Neural progenitor cell (in vitro differentiated cells): ENCODE data around the gene FIBP.

Experiments
- EZH2 ChIP-seq: fragments of 200-600 bp; sonication (generic); IDR thresholded peaks from 2 replicates; pipeline ENCODE4 v1.6.1; 2017; ENCODE audit warnings: antibody characterized with exemption, mild to moderate bottlenecking, moderate library complexity
- TF ChIP-seq, protein P1 (sequence below): fragments of 200-600 bp; sonication (generic); IDR thresholded peaks from 2 replicates; pipeline ENCODE4 v1.5.1; 2017; ENCODE audit warnings: antibody characterized with exemption, mild to moderate bottlenecking

DNA sequence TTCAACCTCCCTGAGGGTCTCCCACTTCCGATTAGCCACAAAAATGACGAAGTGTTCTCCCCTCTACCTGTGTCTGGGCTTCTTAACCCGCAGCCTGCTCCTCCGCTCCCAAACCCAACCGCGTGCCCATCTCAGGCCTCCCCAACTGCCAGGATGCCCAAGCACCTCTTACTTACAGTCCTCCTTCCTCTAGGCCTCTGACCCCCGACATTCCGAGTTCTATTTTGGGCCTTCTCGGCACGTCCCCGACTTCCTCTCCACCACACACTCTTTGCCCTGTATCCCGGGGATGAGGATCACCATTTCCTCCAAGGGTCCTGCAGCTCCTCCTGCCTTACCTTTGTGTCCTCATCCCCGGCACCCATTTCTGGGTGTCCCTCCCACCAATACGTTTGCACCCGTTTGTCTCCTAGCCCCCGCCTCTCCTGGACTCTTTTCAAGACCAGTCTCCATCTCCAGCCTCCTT, 28.4 kb downstream of the FIBP start:
- TF ChIP-seq, protein P1, sequence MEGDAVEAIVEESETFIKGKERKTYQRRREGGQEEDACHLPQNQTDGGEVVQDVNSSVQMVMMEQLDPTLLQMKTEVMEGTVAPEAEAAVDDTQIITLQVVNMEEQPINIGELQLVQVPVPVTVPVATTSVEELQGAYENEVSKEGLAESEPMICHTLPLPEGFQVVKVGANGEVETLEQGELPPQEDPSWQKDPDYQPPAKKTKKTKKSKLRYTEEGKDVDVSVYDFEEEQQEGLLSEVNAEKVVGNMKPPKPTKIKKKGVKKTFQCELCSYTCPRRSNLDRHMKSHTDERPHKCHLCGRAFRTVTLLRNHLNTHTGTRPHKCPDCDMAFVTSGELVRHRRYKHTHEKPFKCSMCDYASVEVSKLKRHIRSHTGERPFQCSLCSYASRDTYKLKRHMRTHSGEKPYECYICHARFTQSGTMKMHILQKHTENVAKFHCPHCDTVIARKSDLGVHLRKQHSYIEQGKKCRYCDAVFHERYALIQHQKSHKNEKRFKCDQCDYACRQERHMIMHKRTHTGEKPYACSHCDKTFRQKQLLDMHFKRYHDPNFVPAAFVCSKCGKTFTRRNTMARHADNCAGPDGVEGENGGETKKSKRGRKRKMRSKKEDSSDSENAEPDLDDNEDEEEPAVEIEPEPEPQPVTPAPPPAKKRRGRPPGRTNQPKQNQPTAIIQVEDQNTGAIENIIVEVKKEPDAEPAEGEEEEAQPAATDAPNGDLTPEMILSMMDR: no peak
- TF ChIP-seq EZH2: no peak
